Epidermal melanocyte (primary cell): ENCODE measurements around the gene ASF1B.
A peak's percentile ranks its signal among the peaks of the same experiment; 100 is the strongest.
"Not testable (repeated sequence)": the region's sequence is repeated elsewhere in the genome, so short reads cannot be mapped to it uniquely, and the experiment has no call there.

ENCODE experiments used
- DNase-seq: peaks from one replicate; pipeline ENCODE4 v3.0.0; 2011; ENCODE audit warnings: low spot score; ENCODE audit not compliant: insufficient read length

The ASF1B gene

GRCh38 chr19:14160017-14160703 lies 23.8 kb upstream of the ASF1B start:
- no peak for DNase-seq

GRCh38 chr19:14159059-14159458 lies 22.7 kb upstream of the ASF1B start:
- no peak for DNase-seq

GRCh38 chr19:14158276-14159023 lies 22.1 kb upstream of the ASF1B start:
- no peak for DNase-seq

- no peak for DNase-seq
Observed at GRCh38 chr19:14156971-14157717, 20.8 kb upstream of the ASF1B start.

- DNase-seq = no peak
Observed at GRCh38 chr19:14156122-14156521, 19.7 kb upstream of the ASF1B start.

GRCh38 chr19:14155371-14155770 lies 19.0 kb upstream of the ASF1B start:
- no peak for DNase-seq

- no peak for DNase-seq
Observed at GRCh38 chr19:14152713-14153112, 16.3 kb upstream of the ASF1B start.

- no peak for DNase-seq
Observed at GRCh38 chr19:14150770-14151661, 14.6 kb upstream of the ASF1B start.

GRCh38 chr19:14150041-14150769 lies 13.8 kb upstream of the ASF1B start:
- no peak for DNase-seq

GRCh38 chr19:14149509-14149994 lies 13.2 kb upstream of the ASF1B start:
- DNase-seq = peak; percentile 43

- no peak for DNase-seq
Observed at GRCh38 chr19:14148751-14149410, 12.5 kb upstream of the ASF1B start.

- DNase-seq = peak; percentile 92
Observed at GRCh38 chr19:14147797-14148605, 11.6 kb upstream of the ASF1B start.

- peak; percentile 69 for DNase-seq
Observed at GRCh38 chr19:14146789-14147216, 10.4 kb upstream of the ASF1B start.

GRCh38 chr19:14146169-14146568 lies 9.8 kb upstream of the ASF1B start:
- not testable (repeated sequence) for DNase-seq

GRCh38 chr19:14145381-14145780 lies 9.0 kb upstream of the ASF1B start:
- DNase-seq = no peak

GRCh38 chr19:14142262-14143190 lies 6.1 kb upstream of the ASF1B start:
- no peak for DNase-seq

- DNase-seq = no peak
Observed at GRCh38 chr19:14141041-14141440, 4.7 kb upstream of the ASF1B start.

- no peak for DNase-seq
Observed at GRCh38 chr19:14139944-14140343, 3.6 kb upstream of the ASF1B start.
